Measurements from ENCODE around the gene SERINC5.

The SERINC5 gene

GRCh38 chr5:80251636-80252035 lies 4.2 kb downstream of the SERINC5 start:
- DNase-seq = no peak

- DNase-seq = no peak
Observed at GRCh38 chr5:80250801-80251200, 5.0 kb downstream of the SERINC5 start.

GRCh38 chr5:80249901-80250300 lies 5.9 kb downstream of the SERINC5 start:
- no peak for DNase-seq

- DNase-seq = no peak
Observed at GRCh38 chr5:80248378-80248777, 7.5 kb downstream of the SERINC5 start.

- DNase-seq = no peak
Observed at GRCh38 chr5:80246995-80247729, 8.7 kb downstream of the SERINC5 start.

- DNase-seq = no peak
Observed at GRCh38 chr5:80246001-80246758, 9.7 kb downstream of the SERINC5 start.

GRCh38 chr5:80243567-80243966 lies 12.3 kb downstream of the SERINC5 start:
- DNase-seq = no peak

GRCh38 chr5:80242849-80243248 lies 13.0 kb downstream of the SERINC5 start:
- DNase-seq = no peak

GRCh38 chr5:80240368-80240986 lies 15.4 kb downstream of the SERINC5 start:
- DNase-seq = no peak

GRCh38 chr5:80239680-80240367 lies 16.0 kb downstream of the SERINC5 start:
- no peak for DNase-seq

- no peak for DNase-seq
Observed at GRCh38 chr5:80238778-80239679, 16.8 kb downstream of the SERINC5 start.

- DNase-seq = no peak
Observed at GRCh38 chr5:80238097-80238496, 17.8 kb downstream of the SERINC5 start.

- no peak for DNase-seq
Observed at GRCh38 chr5:80237243-80237642, 18.6 kb downstream of the SERINC5 start.

GRCh38 chr5:80234116-80234948 lies 21.5 kb downstream of the SERINC5 start:
- no peak for DNase-seq

- no peak for DNase-seq
Observed at GRCh38 chr5:80231693-80232092, 24.2 kb downstream of the SERINC5 start.

- DNase-seq = no peak
Observed at GRCh38 chr5:80231243-80231642, 24.6 kb downstream of the SERINC5 start.

- DNase-seq = no peak
Observed at GRCh38 chr5:80230269-80230992, 25.4 kb downstream of the SERINC5 start.

GRCh38 chr5:80229902-80230255 lies 26.0 kb downstream of the SERINC5 start:
- no peak for DNase-seq

- no peak for DNase-seq
Observed at GRCh38 chr5:80227979-80228596, 27.8 kb downstream of the SERINC5 start.

- DNase-seq = no peak
Observed at GRCh38 chr5:80225934-80226326, 29.9 kb downstream of the SERINC5 start.

Data from GDM1 (cell line).